ENCODE results near the gene ANKRD13B. TPM values are rescaled to one million over a fixed set of nuclear protein-coding genes. Genes with fewer than 3 reads are reported as not detected.

ANKRD13B gene
- total RNA-seq, 1 donor from 2014 or later, result 17.9 TPM

GRCh38 chr17:29661213-29661612 lies 68.3 kb downstream of the ANKRD13B start:
- Histone ChIP-seq H4K20me1 (ENCODE audit: insufficient read depth, low read length) (no peaks in the 10 kb centered on the region), H3K4me3 (ENCODE audit: insufficient read depth, low read depth, low read length) (no peak overlapping the region), H3K9me3 (ENCODE audit: insufficient read depth, low read depth, low read length) (no peaks in the 10 kb centered on the region), H3K9ac (ENCODE audit: low read length) (no peak overlapping the region), H3K4me1 (ENCODE audit: insufficient read depth, low read length) (peaks cover 15% of the 10 kb centered on the region), H3K27ac (ENCODE audit: low read depth, low read length) (no peak overlapping the region), H2AFZ (ENCODE audit: low read depth, low read length) (no peak overlapping the region), H3K36me3 (ENCODE audit: insufficient read depth, low read length) (peaks cover 5% of the 10 kb centered on the region), H3K4me2 (ENCODE audit: low read length) (no peak overlapping the region), H3K79me2 (ENCODE audit: insufficient read depth, low read length) (no peaks in the 10 kb centered on the region), H3K27me3 (ENCODE audit: insufficient read depth, low read length) (no peaks in the 10 kb centered on the region)
- Mint-ChIP-seq H3K36me3 (ENCODE audit: low read depth, unreplicated experiment) (peaks cover 8% of the 10 kb centered on the region), H3K9me3 (ENCODE audit: unreplicated experiment) (no peaks in the 10 kb centered on the region), H3K27ac (ENCODE audit: unreplicated experiment) (no peak overlapping the region), H3K4me3 (ENCODE audit: unreplicated experiment) (no peak overlapping the region), H3K4me1 (ENCODE audit: low read depth, unreplicated experiment) (peaks cover 22% of the 10 kb centered on the region), H3K27me3 (ENCODE audit: low read depth, unreplicated experiment) (no peaks in the 10 kb centered on the region)
- TF ChIP-seq, protein P1, sequence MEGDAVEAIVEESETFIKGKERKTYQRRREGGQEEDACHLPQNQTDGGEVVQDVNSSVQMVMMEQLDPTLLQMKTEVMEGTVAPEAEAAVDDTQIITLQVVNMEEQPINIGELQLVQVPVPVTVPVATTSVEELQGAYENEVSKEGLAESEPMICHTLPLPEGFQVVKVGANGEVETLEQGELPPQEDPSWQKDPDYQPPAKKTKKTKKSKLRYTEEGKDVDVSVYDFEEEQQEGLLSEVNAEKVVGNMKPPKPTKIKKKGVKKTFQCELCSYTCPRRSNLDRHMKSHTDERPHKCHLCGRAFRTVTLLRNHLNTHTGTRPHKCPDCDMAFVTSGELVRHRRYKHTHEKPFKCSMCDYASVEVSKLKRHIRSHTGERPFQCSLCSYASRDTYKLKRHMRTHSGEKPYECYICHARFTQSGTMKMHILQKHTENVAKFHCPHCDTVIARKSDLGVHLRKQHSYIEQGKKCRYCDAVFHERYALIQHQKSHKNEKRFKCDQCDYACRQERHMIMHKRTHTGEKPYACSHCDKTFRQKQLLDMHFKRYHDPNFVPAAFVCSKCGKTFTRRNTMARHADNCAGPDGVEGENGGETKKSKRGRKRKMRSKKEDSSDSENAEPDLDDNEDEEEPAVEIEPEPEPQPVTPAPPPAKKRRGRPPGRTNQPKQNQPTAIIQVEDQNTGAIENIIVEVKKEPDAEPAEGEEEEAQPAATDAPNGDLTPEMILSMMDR (IDR thresholded peaks at IDR 0.05; ENCODE audit: insufficient read depth, low read depth, low read length), result no peak
- no peak for TF ChIP-seq EZH2 (IDR thresholded peaks at IDR 0.05; ENCODE audit: insufficient read depth, low read length)
- FAIRE-seq, result no peak
- no peak for DNase-seq (ENCODE audit: low read depth)

- Histone ChIP-seq H3K36me3 (ENCODE audit: insufficient read depth, low read length) (peaks cover 11% of the 10 kb centered on the region), H3K27me3 (ENCODE audit: insufficient read depth, low read length) (no peaks in the 10 kb centered on the region), H3K9me3 (ENCODE audit: insufficient read depth, low read depth, low read length) (no peaks in the 10 kb centered on the region), H3K79me2 (ENCODE audit: insufficient read depth, low read length) (no peaks in the 10 kb centered on the region), H3K4me2 (ENCODE audit: low read length) (no peak overlapping the region), H4K20me1 (ENCODE audit: insufficient read depth, low read length) (no peaks in the 10 kb centered on the region), H3K9ac (ENCODE audit: low read length) (no peak overlapping the region), H3K27ac (ENCODE audit: low read depth, low read length) (no peak overlapping the region), H3K4me3 (ENCODE audit: insufficient read depth, low read depth, low read length) (no peak overlapping the region), H2AFZ (ENCODE audit: low read depth, low read length) (no peak overlapping the region), H3K4me1 (ENCODE audit: insufficient read depth, low read length) (peaks cover 15% of the 10 kb centered on the region)
- no peaks in the 10 kb centered on the region for H3K9me3 Mint-ChIP-seq (ENCODE audit: unreplicated experiment)
- H3K4me3 Mint-ChIP-seq (ENCODE audit: unreplicated experiment), result no peak overlapping the region
- TF ChIP-seq EZH2 (IDR thresholded peaks at IDR 0.05; ENCODE audit: insufficient read depth, low read length), result no peak
- TF ChIP-seq, protein P1 (IDR thresholded peaks at IDR 0.05; ENCODE audit: insufficient read depth, low read depth, low read length), result no peak
- no peaks in the 10 kb centered on the region for H3K27me3 Mint-ChIP-seq (ENCODE audit: low read depth, unreplicated experiment)
- FAIRE-seq (no peak), DNase-seq (ENCODE audit: low read depth) (peak; percentile 41)
- H3K36me3 Mint-ChIP-seq (ENCODE audit: low read depth, unreplicated experiment), result peaks cover 19% of the 10 kb centered on the region
- H3K4me1 Mint-ChIP-seq (ENCODE audit: low read depth, unreplicated experiment), result peaks cover 30% of the 10 kb centered on the region
- peak overlapping the region; percentile 83 for H3K27ac Mint-ChIP-seq (ENCODE audit: unreplicated experiment)
Measured at GRCh38 chr17:29663155-29663554, 70.2 kb downstream of the ANKRD13B start.

Other genes with a start within 250 kb of the ANKRD13B start
- 98.2 and 100 TPM in 2 replicates for gene TAOK1, start 202.8 kb upstream of the ANKRD13B start, total RNA-seq
- gene ABHD15, start 26.1 kb upstream of the ANKRD13B start, total RNA-seq, result 8.6 and 9.7 TPM in 2 replicates
- gene TP53I13, start 24.4 kb upstream of the ANKRD13B start, total RNA-seq, result 31.7 and 31.8 TPM in 2 replicates
- 48.9 and 52.2 TPM in 2 replicates for gene GIT1, start 3.5 kb upstream of the ANKRD13B start, total RNA-seq
- 8.9 and 9.5 TPM in 2 replicates for gene CORO6, start 29.8 kb downstream of the ANKRD13B start, total RNA-seq

All from astrocyte (in vitro differentiated cells and primary cell).